H1 (cell line): ENCODE results near the gene NUP42. TPM values are rescaled to one million over a fixed set of nuclear protein-coding genes. Genes with fewer than 3 reads are reported as not detected.

ENCODE experiments used
- CTCF ChIA-PET: fragments of 300-600 bp; sonication (Branson Sonifier 250); formaldehyde crosslinking; loops from one replicate; lab custom pipeline; 2021; ENCODE audit not compliant: partially characterized antibody; lab: Charles Lee
- POLR2A ChIA-PET: fragments of 300-600 bp; sonication (Branson Sonifier 250); formaldehyde crosslinking; loops from one replicate; lab custom pipeline; 2021; ENCODE audit warnings: inconsistent platforms; ENCODE audit not compliant: partially characterized antibody; lab: Charles Lee
- DNase-seq, 2 experiments: peaks; one replicate each; pipeline versions ENCODE4 v3.0.0 to v3.0.0-alpha.2; 2010 to 2022; ENCODE audit warnings: low spot score in 2 of 2, low read depth in 1 of 2, mixed read lengths in 1 of 2
- FAIRE-seq: peaks from 2 replicates; lab custom pipeline; 2011; peaks lifted over from hg19 to GRCh38; lab: Jason Lieb, UNC
- H2AFZ ChIP-seq: 2 replicates; pipeline ENCODE4 v1.8.1; 2012; ENCODE audit warnings: low read length, inconsistent platforms
- H2AK5ac ChIP-seq: 2 replicates; pipeline ENCODE4 v1.6.1; 2013; ENCODE audit warnings: low read depth, low read length
- H2BK120ac ChIP-seq: replicated peaks from 2 replicates; pipeline ENCODE3; 2013; ENCODE audit warnings: low read depth, low read length, inconsistent platforms
- H2BK12ac ChIP-seq: 2 replicates; pipeline ENCODE4 v1.6.1; 2013; ENCODE audit warnings: low read depth, low read length
- H2BK15ac ChIP-seq: 2 replicates; pipeline ENCODE4 v1.6.1; 2013; ENCODE audit warnings: low read length
- H2BK20ac ChIP-seq: 2 replicates; pipeline ENCODE4 v1.6.1; 2013; ENCODE audit warnings: low read length
- H2BK5ac ChIP-seq: 2 replicates; pipeline ENCODE4 v1.6.1; 2013; ENCODE audit warnings: low read depth, low read length
- H3K14ac ChIP-seq: 2 replicates; pipeline ENCODE4 v1.6.1; 2013; ENCODE audit warnings: inconsistent platforms; ENCODE audit not compliant: insufficient read length
- H3K18ac ChIP-seq: 2 replicates; pipeline ENCODE4 v1.6.1; 2013; ENCODE audit warnings: low read length; ENCODE audit errors: extremely low read depth
- H3K23ac ChIP-seq: 2 replicates; pipeline ENCODE4 v1.6.1; 2013; ENCODE audit warnings: inconsistent platforms; ENCODE audit not compliant: insufficient read length
- H3K23me2 ChIP-seq: 2 replicates; pipeline ENCODE4 v1.6.1; 2013; ENCODE audit warnings: low read depth, low read length
- H3K27ac ChIP-seq: 2 replicates; pipeline ENCODE4 v1.6.1; 2011; ENCODE audit warnings: low read depth, low read length, inconsistent platforms
- H3K27me3 ChIP-seq, 4 experiments: replicated peaks in 1 of 4; 1 replicate in 1 of 4; 2 replicates in 3 of 4; pipeline versions ENCODE4 v1.6.1 to v1.8.1; 2011 to 2013; ENCODE audit warnings: low read length in 3 of 4, mild to moderate bottlenecking in 3 of 4, inconsistent platforms in 2 of 4, mixed read lengths in 2 of 4, moderate library complexity in 1 of 4; ENCODE audit not compliant: control insufficient read depth in 3 of 4, insufficient read depth in 3 of 4; ENCODE audit errors: extremely low read depth in 1 of 4
- H3K36me3 ChIP-seq, 4 experiments: 2 replicates each; pipeline versions ENCODE4 v1.6.1 to v1.8.1; 2011 to 2013; ENCODE audit warnings: mild to moderate bottlenecking in 4 of 4, low read length in 3 of 4, moderate library complexity in 2 of 4, control low read depth in 1 of 4, inconsistent platforms in 1 of 4; ENCODE audit not compliant: insufficient read depth in 4 of 4, control insufficient read depth in 2 of 4
- H3K4ac ChIP-seq: replicated peaks from 2 replicates; pipeline ENCODE3; 2013; ENCODE audit warnings: low read length, low read depth, mixed read lengths, inconsistent platforms; ENCODE audit not compliant: insufficient read length
- H3K4me1 ChIP-seq, 4 experiments: replicated peaks in 1 of 4; 1 replicate in 1 of 4; 2 replicates in 3 of 4; pipeline versions ENCODE4 v1.6.1 to v1.8.1; 2011 to 2013; ENCODE audit warnings: low read length in 3 of 4, inconsistent platforms in 2 of 4, mixed read lengths in 1 of 4; ENCODE audit not compliant: insufficient read depth in 4 of 4, control insufficient read depth in 3 of 4
- H3K4me2 ChIP-seq, 2 experiments: 2 replicates each; pipeline versions ENCODE4 v1.6.1 to v1.8.1; 2011 to 2013; ENCODE audit warnings: low read depth in 2 of 2, low read length in 2 of 2, control low read depth in 1 of 2, inconsistent platforms in 1 of 2, mild to moderate bottlenecking in 1 of 2; ENCODE audit not compliant: insufficient read depth in 1 of 2
- H3K4me3 ChIP-seq, 4 experiments: fragments of 200-600, 300-600 bp in 1 of 4; sonication (generic), shearing (Covaris generic), sonication (Bioruptor Twin) in 1 of 4; 2 replicates each; pipeline versions ENCODE4 v1.5.1 to v1.8.1; 2011 to 2016; ENCODE audit warnings: low read length in 4 of 4, low read depth in 3 of 4, control low read depth in 2 of 4, inconsistent platforms in 2 of 4, mild to moderate bottlenecking in 2 of 4, mixed read lengths in 1 of 4, moderate library complexity in 1 of 4; ENCODE audit not compliant: insufficient read depth in 2 of 4; ENCODE audit errors: extremely low read depth in 1 of 4
- H3K56ac ChIP-seq: replicated peaks from 2 replicates; pipeline ENCODE3; 2013; ENCODE audit warnings: low read depth, mild to moderate bottlenecking, mixed read lengths, low read length, inconsistent platforms; ENCODE audit not compliant: insufficient read length
- H3K79me1 ChIP-seq: 2 replicates; pipeline ENCODE4 v1.6.1; 2013; ENCODE audit warnings: low read depth, low read length, control low read depth
- H3K79me2 ChIP-seq, 2 experiments: 2 replicates each; pipeline versions ENCODE4 v1.6.1 to v1.8.1; 2012 to 2013; ENCODE audit warnings: low read length in 2 of 2, mild to moderate bottlenecking in 2 of 2, inconsistent platforms in 1 of 2; ENCODE audit not compliant: insufficient read depth in 2 of 2, control insufficient read depth in 1 of 2
- H3K9ac ChIP-seq, 4 experiments: replicated peaks in 1 of 4; 1 replicate in 1 of 4; 2 replicates in 3 of 4; pipeline versions ENCODE4 v1.6.1 to v1.8.1; 2011 to 2013; ENCODE audit warnings: low read depth in 3 of 4, low read length in 3 of 4, control low read depth in 2 of 4, mild to moderate bottlenecking in 2 of 4, moderate library complexity in 2 of 4, inconsistent platforms in 1 of 4; ENCODE audit errors: extremely low read depth in 1 of 4
- H3K9me3 ChIP-seq, 2 experiments: 2 replicates each; pipeline versions ENCODE4 v1.6.1 to v1.8.1; 2012 to 2013; ENCODE audit warnings: mild to moderate bottlenecking in 2 of 2, moderate library complexity in 2 of 2, control low read depth in 1 of 2, inconsistent platforms in 1 of 2, low read depth in 1 of 2, low read length in 1 of 2, mixed read lengths in 1 of 2; ENCODE audit not compliant: insufficient read depth in 2 of 2
- H4K20me1 ChIP-seq, 2 experiments: replicated peaks in 1 of 2; 2 replicates each; pipeline versions ENCODE3 to v1.8.1; 2011 to 2013; ENCODE audit warnings: inconsistent platforms in 2 of 2, low read length in 2 of 2, mild to moderate bottlenecking in 1 of 2; ENCODE audit not compliant: insufficient read depth in 2 of 2, control insufficient read depth in 1 of 2
- H4K5ac ChIP-seq: 2 replicates; pipeline ENCODE4 v1.6.1; 2013; ENCODE audit warnings: low read length, low read depth, mixed read lengths, inconsistent platforms; ENCODE audit not compliant: insufficient read length
- H4K8ac ChIP-seq: 2 replicates; pipeline ENCODE4 v1.8.0; 2013; ENCODE audit warnings: mild to moderate bottlenecking, moderate library complexity, low read length, inconsistent platforms; ENCODE audit not compliant: insufficient read depth; ENCODE audit errors: extremely low read depth
- H4K91ac ChIP-seq: replicated peaks from 2 replicates; pipeline ENCODE3; 2013; ENCODE audit warnings: low read length, mixed read lengths, inconsistent platforms; ENCODE audit not compliant: insufficient read length
- ASH2L ChIP-seq: fragments of 200-600, 300-600 bp; sonication (generic); IDR thresholded peaks from one replicate; pipeline ENCODE4 v1.7.1; 2017; ENCODE audit warnings: low read length
- FOSL1 ChIP-seq: IDR thresholded peaks from 2 replicates; pipeline ENCODE4 v1.6.1; 2011; ENCODE audit warnings: mild to moderate bottlenecking, low read depth, low read length, moderate library complexity; ENCODE audit not compliant: insufficient read depth
- GTF2F1 ChIP-seq: IDR thresholded peaks from 2 replicates; pipeline ENCODE4 v1.6.1; 2012; ENCODE audit warnings: low read depth, low read length, improper control_type of control experiment, borderline replicate concordance
- MAX ChIP-seq: IDR thresholded peaks from 2 replicates; pipeline ENCODE4 v1.6.1; 2012; ENCODE audit warnings: inconsistent platforms
- RAD21 ChIP-seq, 2 experiments: IDR thresholded peaks in 1 of 2; conservative IDR thresholded peaks in 1 of 2; 2 replicates each; pipeline ENCODE4 v1.6.1; 2011; ENCODE audit warnings: low read depth in 2 of 2, low read length in 2 of 2, improper control_type of control experiment in 1 of 2, inconsistent platforms in 1 of 2, mild to moderate bottlenecking in 1 of 2, moderate library complexity in 1 of 2
- SIN3A ChIP-seq, 2 experiments: IDR thresholded peaks in 1 of 2; conservative IDR thresholded peaks in 1 of 2; 2 replicates each; pipeline ENCODE4 v1.6.1; 2011 to 2012; ENCODE audit warnings: low read length in 2 of 2, improper control_type of control experiment in 1 of 2, low read depth in 1 of 2, mild to moderate bottlenecking in 1 of 2
- SIRT6 ChIP-seq: IDR thresholded peaks from one replicate; pipeline ENCODE4 v1.7.1; 2012; ENCODE audit warnings: low read length, inconsistent platforms
- SP4 ChIP-seq: IDR thresholded peaks from 2 replicates; pipeline ENCODE4 v1.6.1; 2012; ENCODE audit warnings: low read length, inconsistent platforms
- SUZ12 ChIP-seq: fragments of 200-600 bp; sonication (generic); IDR thresholded peaks from 2 replicates; pipeline ENCODE4 v1.6.1; 2012; ENCODE audit warnings: mild to moderate bottlenecking, inconsistent platforms, low read length, moderate library complexity, mixed read lengths
- ZNF274 ChIP-seq: IDR thresholded peaks from 2 replicates; pipeline ENCODE4 v1.7.0; 2012; ENCODE audit warnings: low read length, borderline replicate concordance; ENCODE audit errors: extremely low read depth
- WGBS, 2 experiments: shearing (Covaris generic) in 1 of 2; methylation state at CpG; one replicate each; pipeline versions ENCODE4 v1.1.6 to v1.1.7; 2013 to 2015; ENCODE audit warnings: low lambda C conversion rate in 2 of 2, mixed read lengths in 2 of 2, inconsistent platforms in 1 of 2, low coverage in 1 of 2, missing lambda C conversion rate in 1 of 2; ENCODE audit not compliant: insufficient replicate concordance in 2 of 2, insufficient coverage in 1 of 2, insufficient read length in 1 of 2; ENCODE audit errors: extremely low coverage in 1 of 2, missing lambda C conversion rate in 1 of 2; 5-methylcytosine and 5-hydroxymethylcytosine counted together
- polyA plus RNA-seq, 7 experiments: library from polyadenylated mRNA; depleted of rRNA in 3 of 7; stranded (reverse) in 5 of 7; unstranded in 2 of 7; fragments of >200 nt in 5 of 7; fragments of 200-250 nt in 2 of 7; gene quantifications; 1 replicate in 5 of 7; 2 replicates in 1 of 7; 4 replicates in 1 of 7; pipeline versions ENCODE4 v1.2.1 to v1.2.3, GENCODE V29; 2011 to 2013; ENCODE audit warnings: missing spikeins in 2 of 7, mixed read lengths in 2 of 7
- total RNA-seq: library from RNA; stranded (reverse); fragmentation: NEBNext Ultra II Directional; extraction: Animal tissue kit (Norgen Biotek cat#: 25700); gene quantifications from 2 replicates; pipeline ENCODE4 v1.2.1, GENCODE V29; 2021
- TF ChIP-seq, protein P1 (sequence below): IDR thresholded peaks from 2 replicates; pipeline ENCODE4 v1.6.1; 2012; ENCODE audit warnings: inconsistent platforms
- TF ChIP-seq, protein P2 (sequence below): IDR thresholded peaks from 2 replicates; pipeline ENCODE4 v1.6.1; 2011; ENCODE audit warnings: low read depth, mild to moderate bottlenecking, low read length; ENCODE audit not compliant: insufficient read depth

The NUP42 gene
- total and polyA plus RNA-seq, 2 of the 8 experiments (the other 6 are each of a cell fraction or from before 2014, with no cell fraction given) = 31.8 to 41.2 TPM

DNA sequence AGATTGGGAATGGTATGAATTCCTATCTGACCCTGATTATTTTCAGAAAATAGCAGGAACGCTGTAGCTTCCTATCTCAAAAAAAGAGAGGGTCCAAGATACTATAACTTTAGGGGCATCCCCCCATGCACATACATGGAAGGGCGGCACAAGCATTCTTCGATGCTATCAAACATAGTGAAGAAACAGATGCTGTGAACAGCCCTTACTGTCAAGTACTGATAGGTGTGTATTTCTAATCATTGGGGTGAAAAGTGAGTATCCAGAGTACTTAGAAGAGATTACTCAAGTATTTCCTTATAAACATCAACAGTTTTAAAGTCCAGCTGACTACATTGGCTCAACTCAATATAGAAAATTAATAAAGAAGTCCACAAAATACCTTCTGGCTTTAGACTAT lies 17.0 kb upstream of the NUP42 start:
- Histone ChIP-seq H2BK12ac (no peak overlapping the region), H3K79me2 (no peaks in the 10 kb centered on the region), H3K4ac (no peak overlapping the region), H3K4me3 (no peak overlapping the region), H3K4me1 (no peaks in the 10 kb centered on the region), H4K20me1 (no peaks in the 10 kb centered on the region), H2AK5ac (no peak overlapping the region), H4K91ac (no peak overlapping the region), H3K56ac (no peak overlapping the region), H3K18ac (no peak overlapping the region), H3K27me3 (no peaks in the 10 kb centered on the region), H3K27ac (no peak overlapping the region), H4K5ac (no peak overlapping the region), H3K9ac (no peak overlapping the region), H3K79me1 (no peaks in the 10 kb centered on the region), H3K9me3 (no peaks in the 10 kb centered on the region), H2BK15ac (no peak overlapping the region), H3K14ac (no peak overlapping the region), H3K23ac (no peak overlapping the region), H3K4me2 (no peak overlapping the region), H2BK120ac (no peak overlapping the region), H2BK20ac (no peak overlapping the region), H3K36me3 (peaks cover 0 to 12% (median 4%) of the 10 kb centered on the region in 4 experiments; a peak in 4 of 8 replicates), H4K8ac (no peak overlapping the region), H3K23me2 (no peaks in the 10 kb centered on the region), H2AFZ (no peak overlapping the region), H2BK5ac (no peak overlapping the region)
- FAIRE-seq (no peak), DNase-seq (no peak)
- ChIA-PET CTCF (interaction anchor here (1.4 to 2.1 kb wide), 2 partner anchors 66 to 78 kb away, joined by 4 to 9 read pairs; no protein-coding TSS in a partner anchor), POLR2A (interaction anchor here (1.3 to 2.0 kb wide), 4 partner anchors 8 to 63 kb away, joined by 3 to 9 read pairs (median 4); partner anchors contain the start of gene KLHL7)
- 96% methylated on average over 3 of the region's 3 CpGs; no CpG with 5 or more reads in 1 of the 2 experiments for WGBS, 2 experiments
- TF ChIP-seq SUZ12 = no peak
- TF ChIP-seq ZNF274 = no peak
- no peak for TF ChIP-seq SIN3A (conservative IDR thresholded peaks at IDR 0.05 in 1 of 2, IDR thresholded peaks at IDR 0.05 in 1 of 2; ENCODE audit: low read depth in 1 of 2, low read length in 2 of 2)
- no peak for TF ChIP-seq GTF2F1
- TF ChIP-seq ASH2L = no peak
- TF ChIP-seq SP4 = no peak
- TF ChIP-seq, protein P1, sequence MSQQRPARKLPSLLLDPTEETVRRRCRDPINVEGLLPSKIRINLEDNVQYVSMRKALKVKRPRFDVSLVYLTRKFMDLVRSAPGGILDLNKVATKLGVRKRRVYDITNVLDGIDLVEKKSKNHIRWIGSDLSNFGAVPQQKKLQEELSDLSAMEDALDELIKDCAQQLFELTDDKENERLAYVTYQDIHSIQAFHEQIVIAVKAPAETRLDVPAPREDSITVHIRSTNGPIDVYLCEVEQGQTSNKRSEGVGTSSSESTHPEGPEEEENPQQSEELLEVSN = no peak
- no peak for TF ChIP-seq FOSL1
- no peak for TF ChIP-seq MAX
- no peak for TF ChIP-seq RAD21 (IDR thresholded peaks at IDR 0.05 in 1 of 2, conservative IDR thresholded peaks at IDR 0.05 in 1 of 2; ENCODE audit: low read depth in 2 of 2, low read length in 2 of 2)
- TF ChIP-seq, protein P2, sequence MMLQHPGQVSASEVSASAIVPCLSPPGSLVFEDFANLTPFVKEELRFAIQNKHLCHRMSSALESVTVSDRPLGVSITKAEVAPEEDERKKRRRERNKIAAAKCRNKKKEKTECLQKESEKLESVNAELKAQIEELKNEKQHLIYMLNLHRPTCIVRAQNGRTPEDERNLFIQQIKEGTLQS = no peak
- no peak for TF ChIP-seq SIRT6
